Measurements from ENCODE around the gene ITGBL1. TPM values are rescaled to one million over a fixed set of nuclear protein-coding genes. Genes with fewer than 3 reads are reported as not detected.

ITGBL1 gene
- total RNA-seq, 4 donors from 2014 or later = 5.0 to 21.5 (median 8.8) TPM

DNA sequence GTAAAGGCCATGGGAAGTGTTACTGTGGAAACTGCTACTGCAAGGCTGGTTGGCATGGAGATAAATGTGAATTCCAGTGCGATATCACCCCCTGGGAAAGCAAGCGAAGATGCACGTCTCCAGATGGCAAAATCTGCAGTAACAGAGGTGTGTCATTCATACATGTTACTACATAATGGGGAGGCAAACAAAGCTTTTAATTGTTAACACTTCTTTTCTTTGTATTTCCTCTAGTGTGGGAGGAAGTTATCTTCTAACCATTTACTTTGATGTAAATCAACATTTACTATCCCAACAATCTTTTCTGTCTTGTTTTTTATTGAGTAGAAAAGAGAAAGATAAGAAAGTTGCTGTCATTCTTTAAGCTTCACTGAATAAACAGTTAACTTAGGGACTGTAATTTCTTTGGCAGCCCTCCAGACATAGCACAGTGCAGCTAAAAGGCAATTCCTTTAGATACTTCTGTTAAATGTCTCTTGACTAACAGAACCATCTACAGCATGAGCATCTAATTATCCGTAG, 126.9 kb downstream of the ITGBL1 start:
- TF ChIP-seq, protein P1, sequence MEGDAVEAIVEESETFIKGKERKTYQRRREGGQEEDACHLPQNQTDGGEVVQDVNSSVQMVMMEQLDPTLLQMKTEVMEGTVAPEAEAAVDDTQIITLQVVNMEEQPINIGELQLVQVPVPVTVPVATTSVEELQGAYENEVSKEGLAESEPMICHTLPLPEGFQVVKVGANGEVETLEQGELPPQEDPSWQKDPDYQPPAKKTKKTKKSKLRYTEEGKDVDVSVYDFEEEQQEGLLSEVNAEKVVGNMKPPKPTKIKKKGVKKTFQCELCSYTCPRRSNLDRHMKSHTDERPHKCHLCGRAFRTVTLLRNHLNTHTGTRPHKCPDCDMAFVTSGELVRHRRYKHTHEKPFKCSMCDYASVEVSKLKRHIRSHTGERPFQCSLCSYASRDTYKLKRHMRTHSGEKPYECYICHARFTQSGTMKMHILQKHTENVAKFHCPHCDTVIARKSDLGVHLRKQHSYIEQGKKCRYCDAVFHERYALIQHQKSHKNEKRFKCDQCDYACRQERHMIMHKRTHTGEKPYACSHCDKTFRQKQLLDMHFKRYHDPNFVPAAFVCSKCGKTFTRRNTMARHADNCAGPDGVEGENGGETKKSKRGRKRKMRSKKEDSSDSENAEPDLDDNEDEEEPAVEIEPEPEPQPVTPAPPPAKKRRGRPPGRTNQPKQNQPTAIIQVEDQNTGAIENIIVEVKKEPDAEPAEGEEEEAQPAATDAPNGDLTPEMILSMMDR (IDR thresholded peaks at IDR 0.05) = no peak
- TF ChIP-seq POLR2A (IDR thresholded peaks at IDR 0.05) = no peak
- H3K4me3 ChIP-seq (ENCODE audit: low read depth, poor library complexity, severe bottlenecking) = no peak overlapping the region
- WGBS, 2 donors = 39 to 40% methylated on average over 4 of the region's 4 CpGs
- DNase-seq (ENCODE audit: low spot score in 2 of 2) = no peak
- intact Hi-C loops (cut with DNase I; ENCODE audit: low total_unique reads) = no loop called here

DNA sequence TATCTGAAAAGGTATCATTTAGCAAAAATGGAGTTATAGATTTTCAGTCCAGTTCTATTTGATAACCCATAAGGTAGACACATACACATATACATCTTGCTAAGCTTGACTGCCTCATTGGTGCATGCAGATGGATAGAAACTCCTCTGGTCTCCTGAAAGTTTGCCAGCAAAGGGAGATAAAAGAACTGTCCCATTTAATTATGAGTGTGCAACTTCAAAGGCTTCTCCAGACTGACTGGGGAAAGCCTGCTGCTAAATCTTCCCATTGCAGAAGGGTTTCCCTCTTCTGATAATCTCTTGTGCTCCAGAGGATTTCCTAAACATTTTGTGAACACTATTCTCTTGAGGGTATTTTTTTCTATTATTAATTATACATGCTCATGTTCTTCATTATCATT, 131.9 kb downstream of the ITGBL1 start:
- intact Hi-C loops (cut with DNase I; ENCODE audit: low total_unique reads) = no loop called here

DNA sequence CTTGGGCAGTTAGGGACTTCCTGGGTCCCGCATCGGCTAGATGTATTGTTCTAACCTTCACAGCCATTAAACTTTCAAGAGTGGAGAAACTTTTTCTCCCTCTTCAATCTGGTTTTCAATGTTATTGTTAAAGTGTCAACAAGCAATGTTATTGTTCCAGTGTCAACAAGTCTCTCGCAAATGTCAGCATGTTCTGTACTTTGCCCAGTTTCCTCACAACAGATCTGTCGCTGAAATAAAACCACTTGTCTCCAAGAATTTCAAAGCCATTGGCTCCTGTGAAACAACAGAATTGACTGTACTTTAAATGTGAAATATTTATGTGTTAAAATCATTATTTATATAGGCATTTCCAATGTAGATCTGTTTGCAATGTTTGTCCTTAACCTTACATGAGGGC, 138.0 kb downstream of the ITGBL1 start:
- WGBS, 2 donors = 70 to 78% methylated on average over 4 of the region's 4 CpGs
- intact Hi-C loops (cut with DNase I; ENCODE audit: low total_unique reads) = no loop called here
- no peak for DNase-seq (ENCODE audit: low spot score in 2 of 2)
- TF ChIP-seq POLR2A (IDR thresholded peaks at IDR 0.05) = no peak
- TF ChIP-seq, protein P1 (IDR thresholded peaks at IDR 0.05) = no peak
- H3K4me3 ChIP-seq (ENCODE audit: low read depth, poor library complexity, severe bottlenecking) = no peak overlapping the region

More for the DNA sequence above, 131.9 kb downstream of the ITGBL1 start:
- no peak for DNase-seq (ENCODE audit: low spot score in 2 of 2)
- H3K4me3 ChIP-seq (ENCODE audit: low read depth, poor library complexity, severe bottlenecking) = no peak overlapping the region
- no peak for TF ChIP-seq POLR2A (IDR thresholded peaks at IDR 0.05)
- TF ChIP-seq, protein P1 (IDR thresholded peaks at IDR 0.05) = no peak

DNA sequence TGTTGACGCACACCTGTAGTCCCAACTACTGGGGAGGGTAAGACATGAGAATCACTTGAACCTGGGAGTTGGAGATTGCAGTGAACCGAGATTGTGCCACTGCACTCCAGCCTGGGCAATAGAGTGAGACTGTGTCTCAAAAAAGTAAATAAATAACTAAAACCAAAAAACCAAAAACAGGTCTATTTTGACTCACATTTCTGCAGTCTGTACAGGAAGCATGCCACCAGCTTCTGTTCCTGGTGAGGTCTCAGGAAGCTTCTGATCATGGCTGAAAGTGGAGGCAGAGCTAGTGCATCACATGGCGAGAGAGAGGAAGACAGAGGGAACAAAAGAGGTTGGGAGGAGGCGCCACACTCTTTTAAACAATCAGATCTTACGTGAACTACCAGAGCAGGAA, 142.5 kb downstream of the ITGBL1 start:
- 88 to 94% methylated on average over 5 of the region's 5 CpGs for WGBS, 2 donors
- H3K4me3 ChIP-seq (ENCODE audit: low read depth, poor library complexity, severe bottlenecking) = no peak overlapping the region
- no peak for DNase-seq (ENCODE audit: low spot score in 2 of 2)
- TF ChIP-seq POLR2A (IDR thresholded peaks at IDR 0.05) = no peak
- TF ChIP-seq, protein P1 (IDR thresholded peaks at IDR 0.05) = no peak
- intact Hi-C loops (cut with DNase I; ENCODE audit: low total_unique reads) = no loop called here

DNA sequence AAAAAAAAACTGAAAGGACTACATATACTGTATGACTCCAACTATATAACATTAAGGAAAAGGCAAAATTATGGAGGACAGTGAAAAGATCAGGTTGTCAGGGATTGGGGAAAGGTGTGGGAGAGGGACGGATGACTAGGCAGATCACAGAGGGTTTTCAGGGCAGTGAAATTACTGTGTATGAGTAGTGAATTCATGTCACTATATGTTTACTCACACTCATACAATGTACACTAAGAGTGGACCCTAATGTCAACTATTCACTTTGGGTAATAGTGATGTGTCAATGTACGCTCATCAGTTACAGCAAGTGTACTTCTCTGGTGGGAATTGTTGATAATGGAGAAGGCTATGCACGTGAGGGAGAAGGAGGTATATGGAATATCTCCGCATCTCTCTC, 144.3 kb downstream of the ITGBL1 start:
- intact Hi-C loops (cut with DNase I; ENCODE audit: low total_unique reads) = no loop called here
- TF ChIP-seq, protein P1 (IDR thresholded peaks at IDR 0.05) = no peak
- no peak for TF ChIP-seq POLR2A (IDR thresholded peaks at IDR 0.05)
- no peak for DNase-seq (ENCODE audit: low spot score in 2 of 2)
- 92 to 93% methylated on average over 4 of the region's 4 CpGs for WGBS, 2 donors
- H3K4me3 ChIP-seq (ENCODE audit: low read depth, poor library complexity, severe bottlenecking) = no peak overlapping the region

Measured in lower leg skin (tissue), 4 donors.